HepG2 (cell line): Measurements from ENCODE around the gene TLCD3B. TPM values are rescaled to one million over a fixed set of nuclear protein-coding genes. Genes with fewer than 3 reads are reported as not detected.
A peak's percentile ranks its signal among the peaks of the same experiment; 100 is the strongest.

Experiments used
- AHDC1 ChIP-seq: sonication (generic); formaldehyde crosslinking; IDR thresholded peaks from 2 replicates; pipeline ENCODE4 v1.5.1; 2020; ENCODE audit warnings: mild to moderate bottlenecking, missing genetic modification reagents, borderline replicate concordance
- DMAP1 ChIP-seq: IDR thresholded peaks from 2 replicates; pipeline ENCODE4 v1.6.1; 2016
- JDP2 ChIP-seq: sonication (generic); formaldehyde crosslinking; IDR thresholded peaks from 2 replicates; pipeline ENCODE4 v1.8.1; 2022; ENCODE audit warnings: missing genetic modification reagents, borderline replicate concordance
- MED13 ChIP-seq: sonication (generic); formaldehyde crosslinking; IDR thresholded peaks from 2 replicates; pipeline ENCODE4 v1.5.0; 2020; ENCODE audit warnings: missing genetic modification reagents
- MXI1 ChIP-seq: IDR thresholded peaks from 3 replicates; pipeline ENCODE4 v1.6.1; 2012; ENCODE audit warnings: low read depth, low read length, inconsistent platforms, borderline replicate concordance
- NCOA5 ChIP-seq: sonication (generic); formaldehyde crosslinking; IDR thresholded peaks from 2 replicates; pipeline ENCODE4 v1.4.0; 2020; ENCODE audit warnings: missing genetic modification reagents
- POGZ ChIP-seq: sonication (generic); formaldehyde crosslinking; IDR thresholded peaks from 2 replicates; pipeline ENCODE4 v1.4.0; 2020; ENCODE audit warnings: mild to moderate bottlenecking, missing genetic modification reagents
- STAG1 ChIP-seq: sonication (generic); formaldehyde crosslinking; IDR thresholded peaks from 2 replicates; pipeline ENCODE4 v1.4.0; 2020; ENCODE audit warnings: missing genetic modification reagents
- ZBTB14 ChIP-seq: sonication (generic); formaldehyde crosslinking; IDR thresholded peaks from 2 replicates; pipeline ENCODE4 v1.4.0; 2020; ENCODE audit warnings: missing genetic modification reagents
- ZBTB38 ChIP-seq: sonication (generic); formaldehyde crosslinking; IDR thresholded peaks from 2 replicates; pipeline ENCODE4 v1.5.1; 2020; ENCODE audit warnings: mild to moderate bottlenecking, missing genetic modification reagents
- ZFP82 ChIP-seq: sonication (generic); formaldehyde crosslinking; IDR thresholded peaks from 2 replicates; pipeline ENCODE4 v1.5.1; 2020; ENCODE audit warnings: mild to moderate bottlenecking, missing genetic modification reagents, borderline replicate concordance
- ZFYVE20 ChIP-seq: sonication (generic); formaldehyde crosslinking; IDR thresholded peaks from 2 replicates; pipeline ENCODE4 v1.8.0; 2023; ENCODE audit warnings: low read depth, mild to moderate bottlenecking, moderate library complexity, missing genetic modification reagents, borderline replicate concordance
- ZNF296 ChIP-seq: sonication (generic); formaldehyde crosslinking; conservative IDR thresholded peaks from 2 replicates; pipeline ENCODE4 v1.5.0; 2020; ENCODE audit warnings: mild to moderate bottlenecking, missing genetic modification reagents
- ZNF354B ChIP-seq: sonication (generic); formaldehyde crosslinking; IDR thresholded peaks from 2 replicates; pipeline ENCODE4 v1.8.0; 2022; ENCODE audit warnings: mild to moderate bottlenecking, missing genetic modification reagents
- ZNF446 ChIP-seq: sonication (generic); formaldehyde crosslinking; IDR thresholded peaks from 2 replicates; pipeline ENCODE4 v1.5.0; 2020; ENCODE audit warnings: mild to moderate bottlenecking, missing genetic modification reagents
- ZNF550 ChIP-seq: sonication (generic); formaldehyde crosslinking; IDR thresholded peaks from 2 replicates; pipeline ENCODE4 v1.4.0; 2020; ENCODE audit warnings: mild to moderate bottlenecking, missing genetic modification reagents, borderline replicate concordance
- ZNF605 ChIP-seq: sonication (generic); formaldehyde crosslinking; IDR thresholded peaks from 2 replicates; pipeline ENCODE4 v1.8.0; 2022; ENCODE audit warnings: mild to moderate bottlenecking, missing genetic modification reagents
- ZXDC ChIP-seq: sonication (generic); formaldehyde crosslinking; IDR thresholded peaks from 2 replicates; pipeline ENCODE4 v1.5.0; 2020; ENCODE audit warnings: mild to moderate bottlenecking, missing genetic modification reagents
- polyA plus RNA-seq, 8 experiments: library from polyadenylated mRNA; depleted of rRNA in 3 of 8; stranded (reverse) in 7 of 8; unstranded in 1 of 8; fragments of >200 nt; fragmentation: Illumina TruSeq in 4 of 8; extraction: Trizol in 4 of 8; gene quantifications; 2 replicates each; pipeline versions ENCODE4 v1.2.1 to v1.2.3, GENCODE V29; 2011 to 2016; ENCODE audit warnings: low read depth in 4 of 8, missing spikeins in 1 of 8, mixed read lengths in 1 of 8; ENCODE audit not compliant: insufficient read depth in 1 of 8
- total RNA-seq, 5 experiments: library from RNA; depleted of rRNA; stranded (reverse); fragments of >200 nt; fragmentation: Illumina TruSeq; extraction: Trizol; gene quantifications; 2 replicates each; pipeline ENCODE4 v1.2.3, GENCODE V29; 2016; ENCODE audit warnings: low read depth in 1 of 5

TLCD3B gene
- total and polyA plus RNA-seq, 2 of the 13 experiments (the other 11 are each of a cell fraction or from before 2014, with no cell fraction given): not detected

- TF ChIP-seq ZFYVE20 (CRISPR knock-in tag) (peak; percentile 89; the same call in 1 of the 2 replicates), STAG1 (CRISPR knock-in tag) (no peak; the same call in 1 of the 2 replicates), ZNF446 (CRISPR knock-in tag) (peak; percentile 99), ZNF550 (CRISPR knock-in tag) (peak; percentile 60; the same call in 1 of the 2 replicates), ZNF296 (CRISPR knock-in tag) (peak; percentile 96), ZFP82 (CRISPR knock-in tag) (peak; percentile 83; the same call in 1 of the 2 replicates), MED13 (CRISPR knock-in tag) (no peak; the same call in 1 of the 2 replicates), AHDC1 (CRISPR knock-in tag) (peak; percentile 58), DMAP1 (peak; percentile 99), ZBTB14 (CRISPR knock-in tag) (peak; percentile 83), POGZ (CRISPR knock-in tag) (peak; percentile 94), ZBTB38 (CRISPR knock-in tag) (peak; percentile 96), JDP2 (CRISPR knock-in tag) (peak; percentile 30; the same call in 1 of the 2 replicates), ZXDC (CRISPR knock-in tag) (peak; percentile 93), ZNF605 (peak; percentile 98), NCOA5 (CRISPR knock-in tag) (no peak), ZNF354B (CRISPR knock-in tag) (no peak; the same call in none of the 2 replicates), MXI1 (peak; percentile 80; the same call in 2 of the 3 replicates)
Observed at GRCh38 chr16:30065102-30065942, 34.3 kb upstream of the TLCD3B start, which contains the start of gene ALDOA (continued).
